Esophagus muscularis mucosa (tissue), 4 donors: ENCODE data around the gene GDF10. TPM values are rescaled to one million over a fixed set of nuclear protein-coding genes. Genes with fewer than 3 reads are reported as not detected.

ENCODE experiments used
- DNase-seq: peaks from one replicate; pipeline ENCODE4 v3.0.0-alpha.2; 2017; ENCODE audit errors: extremely low spot score
- H3K27ac ChIP-seq, 4 donors: fragments of 200-600 bp; sonication (generic); replicated peaks in 1 of 4; 1 replicate in 3 of 4; 2 replicates in 1 of 4; pipeline ENCODE4 v1.5.1; 2016 to 2019; ENCODE audit warnings: mild to moderate bottlenecking in 1 of 4
- H3K27me3 ChIP-seq, 4 donors: fragments of 200-600 bp; sonication (generic); one replicate each; pipeline versions ENCODE4 v1.5.1 to v1.6.0; 2016 to 2019
- H3K36me3 ChIP-seq, 4 donors: fragments of 200-600 bp; sonication (generic); one replicate each; pipeline ENCODE4 v1.5.1; 2016 to 2019
- H3K4me1 ChIP-seq, 4 donors: fragments of 200-600 bp; sonication (generic); one replicate each; pipeline ENCODE4 v1.5.1; 2016 to 2019
- H3K4me3 ChIP-seq, 4 donors: fragments of 200-600 bp; sonication (generic); 1 replicate in 2 of 4; 2 replicates in 2 of 4; pipeline ENCODE4 v1.5.1; 2016 to 2019; ENCODE audit warnings: mild to moderate bottlenecking in 4 of 4, moderate library complexity in 1 of 4
- H3K9me3 ChIP-seq, 4 donors: fragments of 200-600 bp; sonication (generic); 1 replicate in 3 of 4; 2 replicates in 1 of 4; pipeline ENCODE4 v1.5.1; 2016 to 2019
- EP300 ChIP-seq: sonication (generic); formaldehyde crosslinking; IDR thresholded peaks from one replicate; pipeline ENCODE4 v1.6.1; 2017; ENCODE audit warnings: antibody characterized with exemption
- POLR2A ChIP-seq: fragments of 450-650 bp; IDR thresholded peaks from one replicate; pipeline ENCODE4 v1.6.1; 2017; ENCODE audit warnings: antibody characterized with exemption, moderate library complexity, mild to moderate bottlenecking, low read depth
- POLR2AphosphoS5 ChIP-seq, 2 donors: sonication (generic); formaldehyde crosslinking; IDR thresholded peaks; one replicate each; pipeline ENCODE4 v1.6.1; 2017; ENCODE audit warnings: antibody characterized with exemption in 2 of 2
- WGBS: methylation state at CpG from one replicate; pipeline ENCODE4 v1.1.5; 2018; 5-methylcytosine and 5-hydroxymethylcytosine counted together
- intact Hi-C: fragments of 100-400 bp; cut with DNase I; formaldehyde crosslinking; loops from one replicate; pipeline ENCODE4 v1.15.1; 2023
- total RNA-seq, 4 donors: library from RNA; depleted of rRNA; stranded (reverse); fragments of >200 nt; gene quantifications; one replicate each; pipeline versions ENCODE4 v1.1.0 to v1.2.1, GENCODE V29; 2016
- TF ChIP-seq, protein P1 (sequence below), 3 experiments: fragments of 200-600 bp in 2 of 3; fragments of 450-650 bp in 1 of 3; sonication (generic) in 2 of 3; IDR thresholded peaks; one replicate each; pipeline ENCODE4 v1.5.1; 2017 to 2019; ENCODE audit warnings: antibody characterized with exemption in 3 of 3, mild to moderate bottlenecking in 2 of 3, moderate library complexity in 1 of 3

The GDF10 gene
- total RNA-seq, 4 donors from 2014 or later = 5.6 to 33.3 (median 29.5) TPM

DNA sequence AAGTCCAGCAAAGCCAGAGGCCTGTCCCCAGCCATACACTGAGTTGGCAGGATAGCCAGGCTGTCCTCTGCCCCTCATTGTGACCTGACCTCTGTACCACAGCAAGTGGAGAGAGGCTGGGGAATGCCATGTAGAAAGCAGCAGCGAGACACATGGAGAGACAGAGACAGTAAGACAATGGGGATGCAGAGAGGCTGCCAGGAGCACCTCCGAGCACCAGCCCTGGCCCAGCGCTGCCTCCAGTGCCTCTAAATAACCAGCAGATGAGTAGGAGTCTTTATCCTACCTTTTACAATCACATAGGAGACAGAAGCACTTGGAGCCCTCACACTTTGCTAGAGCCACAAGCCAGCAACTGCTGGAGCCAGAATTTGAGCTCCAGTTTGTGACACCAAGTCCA is 30.4 kb downstream of the GDF10 start:
- H3K27me3 ChIP-seq = peaks cover 0 to under 1% (median 0%) of the 10 kb centered on the region in 4 donors
- WGBS = 95% methylated on average over 3 of the region's 3 CpGs
- no peak overlapping the region for H3K4me3 ChIP-seq
- intact Hi-C loops = no loop called here
- no peak overlapping the region for H3K27ac ChIP-seq
- no peaks in the 10 kb centered on the region for H3K4me1 ChIP-seq
- no peak for DNase-seq
- H3K36me3 ChIP-seq = no peaks in the 10 kb centered on the region
- TF ChIP-seq EP300 = no peak
- no peak for TF ChIP-seq POLR2AphosphoS5 (IDR thresholded peaks at IDR 0.05)
- no peak for TF ChIP-seq POLR2A
- TF ChIP-seq, protein P1, sequence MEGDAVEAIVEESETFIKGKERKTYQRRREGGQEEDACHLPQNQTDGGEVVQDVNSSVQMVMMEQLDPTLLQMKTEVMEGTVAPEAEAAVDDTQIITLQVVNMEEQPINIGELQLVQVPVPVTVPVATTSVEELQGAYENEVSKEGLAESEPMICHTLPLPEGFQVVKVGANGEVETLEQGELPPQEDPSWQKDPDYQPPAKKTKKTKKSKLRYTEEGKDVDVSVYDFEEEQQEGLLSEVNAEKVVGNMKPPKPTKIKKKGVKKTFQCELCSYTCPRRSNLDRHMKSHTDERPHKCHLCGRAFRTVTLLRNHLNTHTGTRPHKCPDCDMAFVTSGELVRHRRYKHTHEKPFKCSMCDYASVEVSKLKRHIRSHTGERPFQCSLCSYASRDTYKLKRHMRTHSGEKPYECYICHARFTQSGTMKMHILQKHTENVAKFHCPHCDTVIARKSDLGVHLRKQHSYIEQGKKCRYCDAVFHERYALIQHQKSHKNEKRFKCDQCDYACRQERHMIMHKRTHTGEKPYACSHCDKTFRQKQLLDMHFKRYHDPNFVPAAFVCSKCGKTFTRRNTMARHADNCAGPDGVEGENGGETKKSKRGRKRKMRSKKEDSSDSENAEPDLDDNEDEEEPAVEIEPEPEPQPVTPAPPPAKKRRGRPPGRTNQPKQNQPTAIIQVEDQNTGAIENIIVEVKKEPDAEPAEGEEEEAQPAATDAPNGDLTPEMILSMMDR (IDR thresholded peaks at IDR 0.05) = no peak
- H3K9me3 ChIP-seq = no peaks in the 10 kb centered on the region

DNA sequence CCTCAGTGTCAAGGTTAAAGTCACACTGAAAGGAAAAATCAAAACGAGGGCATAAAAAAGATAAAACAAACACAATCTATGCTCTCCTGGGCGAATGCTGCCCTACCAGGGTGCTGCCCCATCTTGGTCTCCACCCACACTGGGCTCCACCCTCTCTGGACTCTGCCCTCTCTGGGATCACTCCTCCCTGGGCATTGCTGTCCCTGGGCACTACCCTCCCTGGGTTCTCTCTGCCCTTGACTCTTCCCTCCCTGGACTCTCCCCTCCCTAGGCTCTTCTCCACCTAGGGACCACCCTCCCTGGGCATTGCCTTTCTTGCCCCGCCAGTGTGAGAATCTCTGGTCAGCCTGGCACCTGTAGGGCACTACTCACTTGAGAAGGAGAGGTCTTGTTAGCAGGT is 30.8 kb downstream of the GDF10 start:
- Histone ChIP-seq H3K9me3 (no peaks in the 10 kb centered on the region), H3K4me3 (no peak overlapping the region), H3K4me1 (no peaks in the 10 kb centered on the region), H3K27ac (no peak overlapping the region), H3K27me3 (no peaks in the 10 kb centered on the region), H3K36me3 (no peaks in the 10 kb centered on the region)
- no peak for DNase-seq
- 79% methylated on average over 3 of the region's 3 CpGs for WGBS
- intact Hi-C loops = no loop called here
- TF ChIP-seq, protein P1 (IDR thresholded peaks at IDR 0.05) = no peak
- TF ChIP-seq POLR2A = no peak
- TF ChIP-seq POLR2AphosphoS5 (IDR thresholded peaks at IDR 0.05) = no peak
- no peak for TF ChIP-seq EP300

DNA sequence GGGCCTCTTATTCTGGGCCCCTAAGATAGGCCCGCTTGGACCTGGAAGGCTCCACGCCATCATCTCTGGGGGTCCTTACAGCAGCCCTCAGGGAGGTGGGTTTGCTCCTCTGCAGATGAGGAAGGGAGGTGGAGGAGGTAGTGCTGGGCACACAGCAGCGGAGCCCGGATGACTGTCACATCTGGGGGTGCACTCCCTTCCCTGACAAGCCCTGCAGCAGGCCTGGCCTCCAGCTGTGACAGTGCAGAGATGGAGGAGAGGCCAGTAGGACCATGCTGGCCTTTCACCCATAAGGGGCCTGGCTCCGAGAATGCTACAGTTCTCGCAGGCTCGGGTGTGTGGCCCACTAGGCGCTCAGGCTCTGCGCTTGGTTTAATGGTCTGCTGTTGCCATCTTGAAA is 31.5 kb downstream of the GDF10 start:
- Histone ChIP-seq H3K27ac (no peak overlapping the region), H3K4me1 (peaks cover 0 to 5% (median 2%) of the 10 kb centered on the region in 4 donors), H3K9me3 (no peaks in the 10 kb centered on the region), H3K27me3 (no peaks in the 10 kb centered on the region), H3K4me3 (no peak overlapping the region), H3K36me3 (no peaks in the 10 kb centered on the region)
- intact Hi-C loops = no loop called here
- TF ChIP-seq, protein P1 (IDR thresholded peaks at IDR 0.05) = no peak
- no peak for TF ChIP-seq EP300
- no peak for TF ChIP-seq POLR2A
- no peak for TF ChIP-seq POLR2AphosphoS5 (IDR thresholded peaks at IDR 0.05)
- no peak for DNase-seq
- 100% methylated on average over 8 of the region's 9 CpGs for WGBS

DNA sequence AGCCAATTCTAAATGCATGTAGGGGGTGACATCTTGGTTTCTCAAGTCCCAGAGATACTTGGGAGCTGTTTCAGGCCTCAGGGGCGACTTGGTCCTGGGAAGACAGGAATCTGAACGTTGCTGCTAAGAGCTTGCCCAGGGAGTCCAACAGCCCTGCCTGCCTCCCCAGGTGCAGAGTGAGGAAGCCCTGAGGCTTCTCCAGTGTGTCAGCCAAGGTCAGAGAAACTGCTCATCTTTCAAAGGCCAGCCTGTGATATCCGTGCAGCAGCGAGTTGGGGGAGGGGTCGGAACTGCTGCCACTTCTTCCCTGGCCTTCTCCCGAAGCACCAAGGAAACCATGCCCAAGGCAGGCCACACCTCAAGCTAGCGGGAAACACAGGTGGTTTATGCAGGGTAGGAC is 32.0 kb downstream of the GDF10 start:
- Histone ChIP-seq H3K9me3 (no peaks in the 10 kb centered on the region), H3K27me3 (no peaks in the 10 kb centered on the region), H3K4me3 (no peak overlapping the region), H3K4me1 (peaks cover 0 to 10% (median 2%) of the 10 kb centered on the region in 4 donors), H3K27ac (no peak overlapping the region), H3K36me3 (no peaks in the 10 kb centered on the region)
- WGBS = 87% methylated on average over 7 of the region's 7 CpGs
- intact Hi-C loops = no loop called here
- TF ChIP-seq POLR2AphosphoS5 (IDR thresholded peaks at IDR 0.05) (no peak), POLR2A (no peak)
- TF ChIP-seq, protein P1 (IDR thresholded peaks at IDR 0.05) = no peak
- no peak for DNase-seq

DNA sequence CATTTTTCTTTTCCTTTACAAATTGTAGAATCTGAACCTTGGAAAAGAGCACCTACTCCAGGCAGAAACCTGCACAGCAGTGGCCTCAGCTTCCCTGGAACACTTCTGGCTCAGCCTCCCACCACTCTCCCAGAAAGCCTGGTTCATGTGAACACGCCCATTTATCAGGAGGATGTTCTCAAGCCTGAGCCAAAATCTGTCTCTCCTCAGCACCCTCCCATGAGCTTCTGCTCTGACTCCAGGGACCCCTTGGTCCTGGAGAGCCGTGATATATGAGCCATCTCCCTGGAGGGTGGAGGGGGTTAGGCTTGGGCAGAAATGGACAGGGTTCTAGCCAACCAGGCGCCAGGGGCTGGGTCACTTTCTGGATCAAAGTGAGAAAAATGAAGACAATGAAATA is 32.4 kb downstream of the GDF10 start:
- 71% methylated on average over 3 of the region's 3 CpGs for WGBS
- Histone ChIP-seq H3K27ac (no peak overlapping the region), H3K36me3 (no peaks in the 10 kb centered on the region), H3K4me3 (no peak overlapping the region), H3K27me3 (no peaks in the 10 kb centered on the region), H3K4me1 (peaks cover 0 to 10% (median 2%) of the 10 kb centered on the region in 4 donors), H3K9me3 (no peaks in the 10 kb centered on the region)
- TF ChIP-seq POLR2AphosphoS5 (IDR thresholded peaks at IDR 0.05) (no peak), POLR2A (no peak), EP300 (no peak)
- TF ChIP-seq, protein P1 (IDR thresholded peaks at IDR 0.05) = no peak
- DNase-seq = no peak
- intact Hi-C loops = no loop called here
